ENCODE results near the gene COQ3.

COQ3 gene

DNA sequence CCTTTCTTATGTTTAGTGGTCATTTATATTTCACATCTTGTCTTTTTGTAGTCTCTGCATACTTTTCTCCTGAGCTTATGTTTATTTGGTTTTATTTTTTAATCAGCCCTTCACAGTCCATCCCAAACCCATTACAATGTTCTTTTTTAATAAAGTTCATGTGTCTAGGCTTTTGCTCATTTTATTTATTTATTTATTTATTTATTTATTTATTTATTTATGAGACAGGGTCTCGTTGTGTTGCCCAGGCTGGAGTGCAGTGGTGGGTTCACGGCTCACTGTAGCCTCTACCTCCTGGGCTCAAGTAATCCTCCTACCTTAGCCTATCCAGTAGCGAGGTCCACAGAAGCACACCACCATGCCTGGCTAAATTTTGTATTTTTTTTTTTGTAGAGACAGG lies 3.1 kb downstream of the COQ3 start:
- no peaks in the 10 kb centered on the region for H3K36me3 ChIP-seq (ENCODE audit: control insufficient read depth, insufficient read depth, low read length)
- H3K27ac ChIP-seq (ENCODE audit: insufficient read depth, low read depth, low read length, poor library complexity, severe bottlenecking): no peak overlapping the region
- H3K9me3 ChIP-seq (ENCODE audit: control insufficient read depth, low read length): no peaks in the 10 kb centered on the region
- H3K27me3 ChIP-seq (ENCODE audit: control insufficient read depth, insufficient read depth, low read length, poor library complexity, severe bottlenecking): no peaks in the 10 kb centered on the region
- 76 to 98% methylated on average over 3 of the region's 3 CpGs for WGBS, 2 experiments
- no peaks in the 10 kb centered on the region for H3K4me1 ChIP-seq (ENCODE audit: control insufficient read depth, insufficient read depth, low read length)
- H3K4me3 ChIP-seq (ENCODE audit: insufficient read depth, low read depth, low read length): no peak overlapping the region

DNA sequence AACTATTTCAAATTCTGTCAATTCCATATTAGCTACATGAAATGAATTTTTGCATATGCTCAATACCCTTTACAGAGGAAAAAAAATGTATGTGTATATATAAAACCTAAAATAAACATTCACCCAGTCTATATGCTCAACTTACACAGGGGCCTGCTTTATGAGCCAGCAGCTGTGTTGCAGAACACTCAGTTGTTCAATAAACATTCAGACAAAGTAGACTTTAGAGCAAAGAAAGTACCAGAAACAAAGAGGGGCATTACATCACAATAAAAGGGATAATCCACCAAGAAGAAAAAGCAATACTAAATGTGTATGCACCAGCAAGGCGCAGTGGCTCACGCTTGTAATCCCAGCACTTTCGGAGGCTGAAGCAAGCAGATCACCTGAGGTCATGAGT lies 9.5 kb downstream of the COQ3 start:
- H3K27ac ChIP-seq (ENCODE audit: insufficient read depth, low read depth, low read length, poor library complexity, severe bottlenecking): no peak overlapping the region
- no peak overlapping the region for H3K4me3 ChIP-seq (ENCODE audit: insufficient read depth, low read depth, low read length)
- WGBS, 2 experiments: 84 to 94% methylated on average over 3 of the region's 3 CpGs

DNA sequence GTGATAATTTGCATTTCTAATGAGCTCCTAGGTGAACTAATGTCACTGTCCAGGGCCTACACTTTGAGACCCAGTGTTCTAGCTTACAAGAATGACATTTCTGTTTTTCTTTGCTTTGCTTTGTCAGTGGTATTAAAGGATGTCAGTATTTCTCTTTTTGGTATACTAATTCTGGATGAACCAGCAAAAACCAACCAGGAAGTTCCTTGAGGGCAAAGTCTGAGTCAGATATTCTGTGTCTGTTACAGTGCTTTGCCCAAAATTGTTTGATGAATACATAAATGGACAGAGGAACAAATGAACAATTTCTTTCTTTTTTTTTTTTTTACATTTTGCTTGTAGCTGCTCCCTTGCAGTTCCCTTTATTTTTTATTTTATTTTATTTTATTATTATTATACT lies 15.4 kb downstream of the COQ3 start:
- Histone ChIP-seq H3K27me3 (ENCODE audit: control insufficient read depth, insufficient read depth, low read length, poor library complexity, severe bottlenecking) (no peaks in the 10 kb centered on the region), H3K27ac (ENCODE audit: insufficient read depth, low read depth, low read length, poor library complexity, severe bottlenecking) (no peak overlapping the region), H3K4me3 (ENCODE audit: insufficient read depth, low read depth, low read length) (no peak overlapping the region), H3K36me3 (ENCODE audit: control insufficient read depth, insufficient read depth, low read length) (no peaks in the 10 kb centered on the region), H3K4me1 (ENCODE audit: control insufficient read depth, insufficient read depth, low read length) (no peaks in the 10 kb centered on the region), H3K9me3 (ENCODE audit: control insufficient read depth, low read length) (no peaks in the 10 kb centered on the region)

More for the DNA sequence above, 9.5 kb downstream of the COQ3 start:
- Histone ChIP-seq H3K9me3 (ENCODE audit: control insufficient read depth, low read length) (no peaks in the 10 kb centered on the region), H3K4me1 (ENCODE audit: control insufficient read depth, insufficient read depth, low read length) (no peaks in the 10 kb centered on the region), H3K36me3 (ENCODE audit: control insufficient read depth, insufficient read depth, low read length) (no peaks in the 10 kb centered on the region), H3K27me3 (ENCODE audit: control insufficient read depth, insufficient read depth, low read length, poor library complexity, severe bottlenecking) (no peaks in the 10 kb centered on the region)

DNA sequence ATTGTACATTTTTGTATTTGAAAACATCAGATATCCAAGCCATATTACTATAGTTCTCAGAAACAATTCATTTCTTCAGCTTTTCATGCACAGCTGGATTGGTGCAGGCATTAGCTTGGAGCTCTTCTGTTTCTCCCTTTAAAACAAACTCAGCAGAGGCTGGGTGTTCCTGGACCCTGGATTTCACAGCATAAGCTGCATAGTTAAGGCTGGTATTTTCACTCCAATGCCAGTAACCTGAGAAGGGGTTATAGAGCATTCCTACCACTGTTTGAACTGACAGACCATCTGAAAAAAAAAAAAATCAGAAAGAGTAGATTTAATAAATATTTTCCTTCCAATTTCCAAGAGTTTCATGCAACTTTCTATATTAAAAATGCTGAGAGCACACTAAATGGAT lies 24.5 kb downstream of the COQ3 start:
- peaks cover 7% of the 10 kb centered on the region for H3K4me1 ChIP-seq (ENCODE audit: control insufficient read depth, insufficient read depth, low read length)
- no peaks in the 10 kb centered on the region for H3K36me3 ChIP-seq (ENCODE audit: control insufficient read depth, insufficient read depth, low read length)
- H3K9me3 ChIP-seq (ENCODE audit: control insufficient read depth, low read length): no peaks in the 10 kb centered on the region
- H3K4me3 ChIP-seq (ENCODE audit: insufficient read depth, low read depth, low read length): no peak overlapping the region
- H3K27me3 ChIP-seq (ENCODE audit: control insufficient read depth, insufficient read depth, low read length, poor library complexity, severe bottlenecking): no peaks in the 10 kb centered on the region
- H3K27ac ChIP-seq (ENCODE audit: insufficient read depth, low read depth, low read length, poor library complexity, severe bottlenecking): no peak overlapping the region

DNA sequence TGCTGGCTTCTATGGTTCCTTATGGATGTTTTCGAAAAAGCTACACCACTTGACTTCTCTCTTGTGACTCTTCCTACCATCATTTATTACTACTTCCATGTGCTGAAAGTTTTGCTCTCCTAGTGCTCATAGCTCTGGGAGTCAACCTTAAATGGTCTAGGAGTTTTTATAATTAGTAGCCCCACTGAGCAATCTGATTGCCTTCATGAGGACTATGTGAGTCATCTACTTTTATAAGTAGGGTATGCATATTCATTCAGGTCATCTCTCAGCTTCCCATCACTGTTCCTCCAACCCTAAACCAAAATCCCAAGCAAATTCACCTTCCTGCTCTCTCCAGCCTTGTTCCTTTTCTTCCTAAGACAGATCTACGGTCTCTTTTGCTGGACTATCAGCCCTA lies 27.1 kb downstream of the COQ3 start:
- Histone ChIP-seq H3K9me3 (ENCODE audit: control insufficient read depth, low read length) (no peaks in the 10 kb centered on the region), H3K4me1 (ENCODE audit: control insufficient read depth, insufficient read depth, low read length) (peaks cover 7% of the 10 kb centered on the region), H3K36me3 (ENCODE audit: control insufficient read depth, insufficient read depth, low read length) (no peaks in the 10 kb centered on the region), H3K27me3 (ENCODE audit: control insufficient read depth, insufficient read depth, low read length, poor library complexity, severe bottlenecking) (no peaks in the 10 kb centered on the region), H3K4me3 (ENCODE audit: insufficient read depth, low read depth, low read length) (no peak overlapping the region), H3K27ac (ENCODE audit: insufficient read depth, low read depth, low read length, poor library complexity, severe bottlenecking) (no peak overlapping the region)
- 91 to 95% methylated on average over 2 of the region's 2 CpGs for WGBS, 2 experiments

DNA sequence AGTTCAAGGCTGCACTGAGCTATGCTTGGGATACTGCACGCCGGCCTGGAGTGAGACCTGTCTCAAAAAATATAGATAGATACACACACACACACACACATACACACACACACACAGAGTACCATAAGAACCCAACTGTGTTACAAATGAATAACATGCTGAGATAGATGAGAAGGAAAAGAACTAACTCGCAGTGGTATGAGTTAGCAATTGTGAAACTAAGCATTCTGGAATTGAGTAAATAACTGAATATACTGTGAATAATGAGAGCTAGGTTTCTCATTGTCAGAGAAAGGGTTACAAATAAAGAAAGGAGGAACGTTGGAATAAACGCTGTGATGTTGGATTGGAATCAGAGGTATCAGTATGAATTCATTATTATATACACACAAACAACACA lies 30.0 kb downstream of the COQ3 start:
- Histone ChIP-seq H3K4me3 (ENCODE audit: insufficient read depth, low read depth, low read length) (no peak overlapping the region), H3K27me3 (ENCODE audit: control insufficient read depth, insufficient read depth, low read length, poor library complexity, severe bottlenecking) (no peaks in the 10 kb centered on the region), H3K9me3 (ENCODE audit: control insufficient read depth, low read length) (no peaks in the 10 kb centered on the region), H3K36me3 (ENCODE audit: control insufficient read depth, insufficient read depth, low read length) (no peaks in the 10 kb centered on the region), H3K4me1 (ENCODE audit: control insufficient read depth, insufficient read depth, low read length) (no peaks in the 10 kb centered on the region), H3K27ac (ENCODE audit: insufficient read depth, low read depth, low read length, poor library complexity, severe bottlenecking) (no peak overlapping the region)
- WGBS, 2 experiments: 88 to 98% methylated on average over 4 to 5 of the region's 5 CpGs

DNA sequence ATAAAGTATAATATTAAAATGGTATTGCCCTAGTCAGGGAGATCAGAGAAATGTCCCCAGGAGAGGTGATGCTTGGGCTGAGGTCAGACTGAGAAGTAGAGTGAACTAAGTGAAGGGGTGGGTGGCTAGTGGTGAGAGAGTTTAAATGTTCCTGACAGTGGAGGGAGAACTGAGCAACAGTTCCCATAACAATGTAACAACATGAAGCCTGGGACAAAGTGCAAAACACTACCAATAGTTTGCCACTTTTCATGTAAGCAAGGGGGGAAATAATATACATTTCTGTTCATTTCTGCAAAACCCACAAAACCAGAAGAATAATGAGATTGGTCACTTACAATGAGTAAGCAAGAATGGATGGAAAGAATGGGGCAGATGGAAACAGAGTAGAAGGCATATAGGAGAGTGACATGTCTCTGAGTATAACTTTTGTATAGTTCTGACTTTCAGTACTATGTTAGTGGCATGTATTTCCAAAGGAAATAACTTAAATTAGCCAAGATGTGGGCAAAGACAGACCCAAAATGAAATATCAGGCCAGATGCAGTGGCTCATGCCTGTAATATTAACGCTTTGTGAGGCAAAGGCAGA lies 31.2 kb downstream of the COQ3 start:
- 95% methylated on average over 1 of the region's 1 CpG for WGBS, 2 experiments
- no peak overlapping the region for H3K4me3 ChIP-seq (ENCODE audit: insufficient read depth, low read depth, low read length)
- H3K9me3 ChIP-seq (ENCODE audit: control insufficient read depth, low read length): no peaks in the 10 kb centered on the region
- H3K27me3 ChIP-seq (ENCODE audit: control insufficient read depth, insufficient read depth, low read length, poor library complexity, severe bottlenecking): no peaks in the 10 kb centered on the region
- no peaks in the 10 kb centered on the region for H3K4me1 ChIP-seq (ENCODE audit: control insufficient read depth, insufficient read depth, low read length)
- no peaks in the 10 kb centered on the region for H3K36me3 ChIP-seq (ENCODE audit: control insufficient read depth, insufficient read depth, low read length)
- no peak overlapping the region for H3K27ac ChIP-seq (ENCODE audit: insufficient read depth, low read depth, low read length, poor library complexity, severe bottlenecking)

DNA sequence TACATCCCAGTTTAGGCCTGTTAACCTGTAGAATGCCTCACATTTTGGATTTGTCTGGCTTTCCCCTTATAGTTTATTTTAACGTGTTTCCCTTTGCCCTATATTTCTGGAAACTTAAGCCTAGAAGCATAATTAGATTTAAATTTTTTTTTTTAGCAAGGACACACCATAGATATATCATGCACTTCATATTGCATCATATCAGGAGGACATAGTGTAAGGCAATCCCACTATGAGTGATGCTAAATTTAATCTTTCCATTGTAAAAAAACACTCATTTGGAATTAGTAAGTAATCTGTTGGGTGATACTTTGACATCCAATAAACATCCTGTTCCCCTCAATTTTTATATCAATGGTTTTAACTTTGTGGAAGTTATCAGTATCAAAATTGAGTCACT lies 34.2 kb downstream of the COQ3 start:
- Histone ChIP-seq H3K4me3 (ENCODE audit: insufficient read depth, low read depth, low read length) (no peak overlapping the region), H3K36me3 (ENCODE audit: control insufficient read depth, insufficient read depth, low read length) (no peaks in the 10 kb centered on the region), H3K4me1 (ENCODE audit: control insufficient read depth, insufficient read depth, low read length) (no peaks in the 10 kb centered on the region), H3K27ac (ENCODE audit: insufficient read depth, low read depth, low read length, poor library complexity, severe bottlenecking) (no peak overlapping the region), H3K9me3 (ENCODE audit: control insufficient read depth, low read length) (no peaks in the 10 kb centered on the region), H3K27me3 (ENCODE audit: control insufficient read depth, insufficient read depth, low read length, poor library complexity, severe bottlenecking) (no peaks in the 10 kb centered on the region)
- 84 to 100% methylated on average over 1 of the region's 1 CpG for WGBS, 2 experiments

DNA sequence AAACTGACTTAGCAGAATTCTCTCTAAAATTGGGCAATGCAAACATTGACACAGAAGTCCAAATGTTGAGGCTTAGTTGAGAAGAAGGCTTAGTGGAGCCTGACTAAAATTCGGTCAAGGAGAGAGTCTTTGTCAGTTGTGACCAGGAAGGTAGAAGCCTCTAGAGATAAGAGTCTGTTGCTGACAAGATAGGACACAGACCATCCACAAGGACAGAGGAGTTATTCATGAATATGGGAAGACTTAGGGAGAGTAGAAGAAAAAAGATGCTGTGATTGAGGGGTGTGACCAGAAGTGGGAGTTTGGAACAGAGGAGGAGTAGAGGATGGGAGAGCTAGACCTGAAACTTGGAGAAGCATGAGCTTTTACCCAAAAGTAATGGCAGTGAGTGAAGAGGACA lies 37.4 kb downstream of the COQ3 start:
- Histone ChIP-seq H3K4me1 (ENCODE audit: control insufficient read depth, insufficient read depth, low read length) (no peaks in the 10 kb centered on the region), H3K27me3 (ENCODE audit: control insufficient read depth, insufficient read depth, low read length, poor library complexity, severe bottlenecking) (no peaks in the 10 kb centered on the region), H3K9me3 (ENCODE audit: control insufficient read depth, low read length) (no peaks in the 10 kb centered on the region), H3K27ac (ENCODE audit: insufficient read depth, low read depth, low read length, poor library complexity, severe bottlenecking) (no peak overlapping the region), H3K36me3 (ENCODE audit: control insufficient read depth, insufficient read depth, low read length) (no peaks in the 10 kb centered on the region), H3K4me3 (ENCODE audit: insufficient read depth, low read depth, low read length) (no peak overlapping the region)
- 87 to 89% methylated on average over 1 of the region's 1 CpG for WGBS, 2 experiments

DNA sequence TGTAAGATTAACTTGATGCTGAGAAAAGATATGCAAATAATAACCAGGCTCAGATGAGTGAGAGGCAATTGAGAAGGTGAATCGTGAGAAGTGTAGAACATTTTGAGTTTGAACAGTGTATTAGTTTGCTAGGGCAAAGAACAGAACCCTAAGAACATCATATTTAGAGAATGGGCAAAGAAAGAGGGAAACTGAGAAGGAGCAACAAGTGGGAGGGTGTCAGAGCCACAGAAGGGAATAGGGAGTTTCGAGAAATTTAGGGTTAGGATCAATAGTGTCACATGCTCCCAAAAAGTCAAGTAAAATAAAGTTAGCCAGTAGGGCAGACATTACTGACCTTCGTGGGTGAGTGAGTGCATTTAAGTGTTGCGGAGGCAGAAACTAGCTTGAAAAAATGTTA lies 39.0 kb downstream of the COQ3 start:
- Histone ChIP-seq H3K4me3 (ENCODE audit: insufficient read depth, low read depth, low read length) (no peak overlapping the region), H3K9me3 (ENCODE audit: control insufficient read depth, low read length) (no peaks in the 10 kb centered on the region), H3K4me1 (ENCODE audit: control insufficient read depth, insufficient read depth, low read length) (no peaks in the 10 kb centered on the region), H3K27ac (ENCODE audit: insufficient read depth, low read depth, low read length, poor library complexity, severe bottlenecking) (no peak overlapping the region), H3K36me3 (ENCODE audit: control insufficient read depth, insufficient read depth, low read length) (no peaks in the 10 kb centered on the region), H3K27me3 (ENCODE audit: control insufficient read depth, insufficient read depth, low read length, poor library complexity, severe bottlenecking) (peaks cover 11% of the 10 kb centered on the region)
- WGBS, 2 experiments: 66 to 75% methylated on average over 4 of the region's 4 CpGs

DNA sequence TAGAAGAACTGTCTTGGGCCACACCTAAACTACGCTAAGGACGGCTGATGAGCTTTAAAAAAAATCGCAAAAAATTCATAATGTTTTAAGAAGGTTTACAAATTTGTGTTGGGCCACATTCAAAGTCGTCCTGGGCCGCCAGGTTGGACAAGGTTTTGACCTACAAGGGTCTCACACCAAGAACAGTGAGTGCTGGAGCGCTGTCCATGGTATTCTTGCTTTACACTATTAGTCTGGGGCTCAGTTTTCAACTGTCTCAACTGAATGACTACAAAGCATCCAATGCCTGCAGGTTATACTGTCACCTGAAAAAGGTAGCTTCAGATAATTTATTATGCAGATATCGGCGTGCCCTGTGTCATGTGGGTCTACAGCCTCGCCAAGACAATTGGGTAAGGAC lies 40.9 kb downstream of the COQ3 start:
- Histone ChIP-seq H3K4me1 (ENCODE audit: control insufficient read depth, insufficient read depth, low read length) (no peaks in the 10 kb centered on the region), H3K27ac (ENCODE audit: insufficient read depth, low read depth, low read length, poor library complexity, severe bottlenecking) (no peak overlapping the region), H3K4me3 (ENCODE audit: insufficient read depth, low read depth, low read length) (no peak overlapping the region), H3K27me3 (ENCODE audit: control insufficient read depth, insufficient read depth, low read length, poor library complexity, severe bottlenecking) (peaks cover 13% of the 10 kb centered on the region), H3K36me3 (ENCODE audit: control insufficient read depth, insufficient read depth, low read length) (no peaks in the 10 kb centered on the region), H3K9me3 (ENCODE audit: control insufficient read depth, low read length) (no peaks in the 10 kb centered on the region)
- WGBS, 2 experiments: 84 to 86% methylated on average over 9 of the region's 9 CpGs
